Upper lobe of left lung (tissue), 6 donors: ENCODE results near the gene CEBPA. TPM values are rescaled to one million over a fixed set of nuclear protein-coding genes. Genes with fewer than 3 reads are reported as not detected.
A peak's percentile ranks its signal among the peaks of the same experiment; 100 is the strongest.

Experiments used
- ATAC-seq, 2 donors: fragments of 200-7000 bp; cut with Tn5 transposase; one replicate each; pipeline ENCODE4 v1.9.1; 2022; ENCODE audit warnings: mild to moderate bottlenecking in 2 of 2, moderate library complexity in 2 of 2; ENCODE audit not compliant: low FRiP score in 2 of 2
- DNase-seq, 2 donors: peaks; one replicate each; pipeline ENCODE4 v3.0.0-alpha.2; 2019 to 2020
- H3K27ac ChIP-seq, 4 donors: fragments of 200-600 bp; sonication (generic); one replicate each; pipeline ENCODE4 v1.5.1; 2016 to 2019
- H3K27me3 ChIP-seq, 4 donors: fragments of 200-600 bp; sonication (generic); one replicate each; pipeline ENCODE4 v1.5.1; 2017 to 2019
- H3K36me3 ChIP-seq, 4 donors: fragments of 200-600 bp; sonication (generic); one replicate each; pipeline ENCODE4 v1.5.1; 2016 to 2019
- H3K4me1 ChIP-seq, 4 donors: fragments of 200-600 bp; sonication (generic); one replicate each; pipeline ENCODE4 v1.5.1; 2018 to 2019
- H3K4me3 ChIP-seq, 4 donors: fragments of 200-600 bp; sonication (generic); one replicate each; pipeline ENCODE4 v1.5.1; 2017 to 2019; ENCODE audit warnings: mild to moderate bottlenecking in 2 of 4, moderate library complexity in 1 of 4
- H3K9me3 ChIP-seq, 4 donors: fragments of 200-600 bp; sonication (generic); one replicate each; pipeline ENCODE4 v1.5.1; 2018 to 2019
- EP300 ChIP-seq, 4 donors: sonication (generic); formaldehyde crosslinking; IDR thresholded peaks; one replicate each; pipeline ENCODE4 v1.5.1; 2017; ENCODE audit warnings: antibody characterized with exemption in 4 of 4, control low read depth in 2 of 4
- POLR2A ChIP-seq, 4 donors: fragments of 450-650 bp; IDR thresholded peaks; one replicate each; pipeline ENCODE4 v1.5.1; 2016 to 2017; ENCODE audit warnings: antibody characterized with exemption in 4 of 4, mild to moderate bottlenecking in 2 of 4
- POLR2AphosphoS5 ChIP-seq, 2 donors: sonication (generic); formaldehyde crosslinking; IDR thresholded peaks; one replicate each; pipeline ENCODE4 v1.5.1; 2017; ENCODE audit warnings: antibody characterized with exemption in 2 of 2
- WGBS, 2 donors: methylation state at CpG; one replicate each; pipeline ENCODE4 v1.1.5; 2017 to 2018; 5-methylcytosine and 5-hydroxymethylcytosine counted together
- total RNA-seq, 6 donors: library from RNA; depleted of rRNA in 4 of 6; stranded (reverse); fragments of >200 nt in 4 of 6; gene quantifications; one replicate each; pipeline versions ENCODE4 v1.1.0 to v1.2.1, GENCODE V29; 2016 to 2021
- TF ChIP-seq, protein P1 (sequence below), 6 experiments: fragments of 450-650 bp in 4 of 6; fragments of 200-600 bp in 2 of 6; sonication (generic) in 2 of 6; IDR thresholded peaks; one replicate each; pipeline ENCODE4 v1.5.1; 2016 to 2019; ENCODE audit warnings: antibody characterized with exemption in 6 of 6
- donor health status: DM: no; HTN: no; CAD: no; lungs with moderate emphysema.
- donor health status: DM: no; HTN: yes; CAD: no; lungs with severe emphysema.

CEBPA gene
- total RNA-seq, 6 donors from 2014 or later = 53.5 to 183 (median 109) TPM

GRCh38 chr19:33270769-33271168, 31.6 kb downstream of the CEBPA start:
- TF ChIP-seq POLR2A (IDR thresholded peaks at IDR 0.05) (no peak), POLR2AphosphoS5 (IDR thresholded peaks at IDR 0.05) (no peak), EP300 (IDR thresholded peaks at IDR 0.05) (no peak)
- TF ChIP-seq, protein P1, sequence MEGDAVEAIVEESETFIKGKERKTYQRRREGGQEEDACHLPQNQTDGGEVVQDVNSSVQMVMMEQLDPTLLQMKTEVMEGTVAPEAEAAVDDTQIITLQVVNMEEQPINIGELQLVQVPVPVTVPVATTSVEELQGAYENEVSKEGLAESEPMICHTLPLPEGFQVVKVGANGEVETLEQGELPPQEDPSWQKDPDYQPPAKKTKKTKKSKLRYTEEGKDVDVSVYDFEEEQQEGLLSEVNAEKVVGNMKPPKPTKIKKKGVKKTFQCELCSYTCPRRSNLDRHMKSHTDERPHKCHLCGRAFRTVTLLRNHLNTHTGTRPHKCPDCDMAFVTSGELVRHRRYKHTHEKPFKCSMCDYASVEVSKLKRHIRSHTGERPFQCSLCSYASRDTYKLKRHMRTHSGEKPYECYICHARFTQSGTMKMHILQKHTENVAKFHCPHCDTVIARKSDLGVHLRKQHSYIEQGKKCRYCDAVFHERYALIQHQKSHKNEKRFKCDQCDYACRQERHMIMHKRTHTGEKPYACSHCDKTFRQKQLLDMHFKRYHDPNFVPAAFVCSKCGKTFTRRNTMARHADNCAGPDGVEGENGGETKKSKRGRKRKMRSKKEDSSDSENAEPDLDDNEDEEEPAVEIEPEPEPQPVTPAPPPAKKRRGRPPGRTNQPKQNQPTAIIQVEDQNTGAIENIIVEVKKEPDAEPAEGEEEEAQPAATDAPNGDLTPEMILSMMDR (IDR thresholded peaks at IDR 0.05) = no peak
- WGBS, 2 donors = 91 to 100% methylated on average over 1 of the region's 1 CpG
- Histone ChIP-seq H3K36me3 (no peaks in the 10 kb centered on the region), H3K9me3 (no peaks in the 10 kb centered on the region), H3K27ac (no peak overlapping the region), H3K4me1 (peaks cover 19 to 40% (median 34%) of the 10 kb centered on the region in 4 donors), H3K4me3 (no peak overlapping the region), H3K27me3 (no peaks in the 10 kb centered on the region)
- ATAC-seq = no peak
- no peak for DNase-seq

- Histone ChIP-seq H3K27me3 (no peaks in the 10 kb centered on the region), H3K9me3 (no peaks in the 10 kb centered on the region), H3K4me1 (peaks cover 11 to 32% (median 19%) of the 10 kb centered on the region in 4 donors), H3K4me3 (no peak overlapping the region), H3K36me3 (no peaks in the 10 kb centered on the region), H3K27ac (peak overlapping the region in 2 of 4 donors; percentile 44 to 77)
- WGBS, 2 donors = 80 to 84% methylated on average over 1 to 10 of the region's 10 CpGs
- DNase-seq = no peak
- ATAC-seq = no peak
- TF ChIP-seq POLR2AphosphoS5 (IDR thresholded peaks at IDR 0.05) (no peak), EP300 (IDR thresholded peaks at IDR 0.05) (no peak), POLR2A (IDR thresholded peaks at IDR 0.05) (no peak)
- TF ChIP-seq, protein P1 (IDR thresholded peaks at IDR 0.05) = no peak
Observed at GRCh38 chr19:33269016-33269415, 33.3 kb downstream of the CEBPA start.

- TF ChIP-seq, protein P1 (IDR thresholded peaks at IDR 0.05) = no peak
- TF ChIP-seq POLR2A (IDR thresholded peaks at IDR 0.05) = peak in 1 of 4 donors; percentile 18
- no peaks in the 10 kb centered on the region for H3K9me3 ChIP-seq
- 72 to 80% methylated on average over 8 to 21 of the region's 22 CpGs for WGBS, 2 donors
- no peaks in the 10 kb centered on the region for H3K27me3 ChIP-seq
- ATAC-seq (peak in 1 of 2 donors; percentile 46), DNase-seq (peak in 1 of 2 donors; percentile 58)
- no peak overlapping the region for H3K4me3 ChIP-seq
- peaks cover 5 to 26% (median 13%) of the 10 kb centered on the region in 4 donors for H3K4me1 ChIP-seq
- peak overlapping the region in 2 of 4 donors; percentile 44 to 77 for H3K27ac ChIP-seq
- H3K36me3 ChIP-seq = no peaks in the 10 kb centered on the region
Observed at GRCh38 chr19:33268162-33268991, 34.0 kb downstream of the CEBPA start.

DNA sequence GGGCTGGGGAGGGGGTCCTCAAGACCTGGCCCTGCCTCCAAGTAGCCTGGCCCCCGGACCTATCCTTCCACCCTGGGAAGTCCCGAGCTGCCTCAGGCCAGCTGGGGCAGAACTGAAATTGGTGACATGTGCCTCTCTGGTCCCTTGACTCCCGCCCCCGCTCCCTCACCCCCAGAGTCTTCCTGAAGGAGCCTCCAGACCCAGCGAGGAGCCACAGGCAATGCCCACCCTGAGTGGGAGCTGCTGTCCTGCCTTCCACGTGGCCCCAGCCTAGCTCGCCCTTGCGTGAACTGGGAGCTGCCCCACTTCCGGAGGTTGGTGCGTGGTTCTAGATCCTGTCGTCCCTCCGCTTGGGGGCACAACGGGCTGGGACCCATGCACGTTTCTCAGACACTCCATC, 34.6 kb downstream of the CEBPA start:
- TF ChIP-seq, protein P1 (IDR thresholded peaks at IDR 0.05) = no peak
- no peak for TF ChIP-seq POLR2A (IDR thresholded peaks at IDR 0.05)
- TF ChIP-seq POLR2AphosphoS5 (IDR thresholded peaks at IDR 0.05) = no peak
- Histone ChIP-seq H3K27ac (peak overlapping the region in 2 of 4 donors; percentile 44 to 77), H3K9me3 (no peaks in the 10 kb centered on the region), H3K4me3 (no peak overlapping the region), H3K27me3 (no peaks in the 10 kb centered on the region), H3K4me1 (peaks cover 0 to 22% (median 9%) of the 10 kb centered on the region in 4 donors), H3K36me3 (no peaks in the 10 kb centered on the region)
- 64 to 70% methylated on average over 6 to 10 of the region's 14 CpGs for WGBS, 2 donors
- DNase-seq (no peak), ATAC-seq (peak in 1 of 2 donors; percentile 14)
